ENCODE measurements around the gene MCOLN2. TPM values are rescaled to one million over a fixed set of nuclear protein-coding genes. Genes with fewer than 3 reads are reported as not detected.
"Not testable (repeated sequence)": the region's sequence is repeated elsewhere in the genome, so short reads cannot be mapped to it uniquely, and the experiment has no call there.

The MCOLN2 gene
- total RNA-seq, 1 experiment from 2014 or later: 22.5 TPM

- no peak for DNase-seq (ENCODE audit: low read depth, low spot score)
- no peak overlapping the region for H3K27ac ChIP-seq (ENCODE audit: low read length)
- no TSS peak for BruUV-seq (replicated peaks)
- H3K36me3 ChIP-seq (ENCODE audit: control insufficient read depth, insufficient read depth, low read length): no peaks in the 10 kb centered on the region
- intact Hi-C loops (cut with micrococcal nuclease; ENCODE audit: unreplicated experiment) (no loop called here), in situ Hi-C loops (cut with HindIII; ENCODE audit: low pct_unique_long_range_greater_than_20kb, low sequenced_read_pairs) (no loop called here)
- no peaks in the 10 kb centered on the region for H3K4me1 ChIP-seq (ENCODE audit: control insufficient read depth, insufficient read depth, low read length)
- CTCF ChIA-PET: no interaction called here
- H3K9me3 ChIP-seq (ENCODE audit: control insufficient read depth, insufficient read depth, low read depth, low read length): no peaks in the 10 kb centered on the region
- TF ChIP-seq POLR2AphosphoS5 (IDR thresholded peaks at IDR 0.05; ENCODE audit: low read depth, low read length): no peak
- no peak for TF ChIP-seq CTCF (IDR thresholded peaks at IDR 0.05)
- no peak for TF ChIP-seq TCF7L2 (IDR thresholded peaks at IDR 0.05; ENCODE audit: low read depth, low read length)
- TF ChIP-seq REST (IDR thresholded peaks at IDR 0.05; ENCODE audit: insufficient read depth in 1 of 2, low read depth in 2 of 2, low read length in 1 of 2): no peak
- TF ChIP-seq SIN3A (IDR thresholded peaks at IDR 0.05; ENCODE audit: borderline replicate concordance, insufficient read depth, low read depth, low read length): no peak
- no peak for ATAC-seq
- POLR2A ChIA-PET: interaction anchor here (0.5 kb wide), 1 partner anchor 11 kb away, joined by 5 read pairs; no protein-coding TSS in a partner anchor
- H3K4me3 ChIP-seq (ENCODE audit: low read depth in 2 of 2, low read length in 2 of 2): no peak overlapping the region
- peaks cover 15% of the 10 kb centered on the region for H3K27me3 ChIP-seq (ENCODE audit: control insufficient read depth, insufficient read depth, low read length)
These were observed 84.0 kb downstream of the MCOLN2 start for GRCh38 chr1:84912726-84913554.

- POLR2A ChIA-PET: interaction anchor here (0.7 kb wide), 1 partner anchor 369 kb away, joined by 6 read pairs; no protein-coding TSS in a partner anchor
- H3K36me3 ChIP-seq (ENCODE audit: control insufficient read depth, insufficient read depth, low read length); H3K4me3 ChIP-seq (ENCODE audit: low read depth in 2 of 2, low read length in 2 of 2); H3K27ac ChIP-seq (ENCODE audit: low read length); H3K9me3 ChIP-seq (ENCODE audit: control insufficient read depth, insufficient read depth, low read depth, low read length); in situ Hi-C loops (cut with HindIII; ENCODE audit: low pct_unique_long_range_greater_than_20kb, low sequenced_read_pairs); intact Hi-C loops (cut with micrococcal nuclease; ENCODE audit: unreplicated experiment); BruUV-seq (replicated peaks); H3K4me1 ChIP-seq (ENCODE audit: control insufficient read depth, insufficient read depth, low read length); CTCF ChIA-PET; DNase-seq (ENCODE audit: low read depth, low spot score); ATAC-seq: not testable (repeated sequence)
- peaks cover 19% of the 10 kb centered on the region for H3K27me3 ChIP-seq (ENCODE audit: control insufficient read depth, insufficient read depth, low read length)
These were observed 88.0 kb downstream of the MCOLN2 start for GRCh38 chr1:84908746-84909464.
